Liver (tissue), 3 donors: ENCODE results near the gene NDUFS1.

Experiments
- CTCF ChIP-seq: fragments of 150-350 bp; IDR thresholded peaks from 2 replicates; pipeline ENCODE4 v1.5.1; 2017; ENCODE audit warnings: improper control_type of control experiment, low read depth, low read length; ENCODE audit not compliant: missing input control
- GABPA ChIP-seq, 2 donors: IDR thresholded peaks in 1 of 2; conservative IDR thresholded peaks in 1 of 2; 2 replicates each; pipeline ENCODE4 v1.6.1; 2016; ENCODE audit warnings: antibody characterized with exemption in 2 of 2, mild to moderate bottlenecking in 1 of 2, moderate library complexity in 1 of 2
- RAD21 ChIP-seq, 2 donors: IDR thresholded peaks; 2 replicates each; pipeline ENCODE4 v1.6.1; 2016; ENCODE audit warnings: antibody characterized with exemption in 2 of 2, mild to moderate bottlenecking in 2 of 2
- SP1 ChIP-seq: IDR thresholded peaks from 2 replicates; pipeline ENCODE4 v1.6.1; 2018; ENCODE audit warnings: antibody characterized with exemption, mild to moderate bottlenecking
- donor health status: healthy.
- donor health status: healthy.

GRCh38 chr2:206176121-206176520 lies 16.9 kb upstream of the NDUFS1 start:
- TF ChIP-seq CTCF (no peak), GABPA (IDR thresholded peaks at IDR 0.05 in 1 of 2, conservative IDR thresholded peaks at IDR 0.05 in 1 of 2) (no peak), RAD21 (IDR thresholded peaks at IDR 0.05) (no peak), SP1 (no peak)
